ENCODE measurements around the gene CDH4.

GRCh38 chr20:61630391-61630650 lies 378.3 kb downstream of the CDH4 start:
- TF ChIP-seq CTCF (IDR thresholded peaks at IDR 0.05) (no peak), ZFX (IDR thresholded peaks at IDR 0.05; ENCODE audit: borderline replicate concordance) (no peak)
